Activated CD4-positive, alpha-beta T cell treated with anti-CD3 and anti-CD28 coated beads for 36 hours (primary cell): ENCODE measurements around the gene ERMP1. TPM values are rescaled to one million over a fixed set of nuclear protein-coding genes. Genes with fewer than 3 reads are reported as not detected.
"Not testable (repeated sequence)": the region's sequence is repeated elsewhere in the genome, so short reads cannot be mapped to it uniquely, and the experiment has no call there.

Experiments
- ATAC-seq: fragments of 200-7000 bp; cut with Tn5 transposase; one replicate; pipeline ENCODE4 v1.10.0; 2021; ENCODE audit warnings: mild to moderate bottlenecking, moderate library complexity
- CTCF ChIA-PET: fragments of 350-600 bp; sonication (Branson Sonifier 250); formaldehyde crosslinking; loops from one replicate; lab custom pipeline; 2021; ENCODE audit warnings: antibody characterized with exemption; lab: Charles Lee
- POLR2A ChIA-PET: fragments of 350-600 bp; sonication (Branson Sonifier 250); formaldehyde crosslinking; loops from one replicate; lab custom pipeline; 2021; ENCODE audit warnings: antibody characterized with exemption, inconsistent platforms; lab: Charles Lee
- DNase-seq: peaks from one replicate; pipeline ENCODE4 v3.0.0-alpha.2; 2020
- H3K27ac Mint-ChIP-seq: one replicate; pipeline ENCODE4 v1.8.0; 2021; ENCODE audit warnings: mixed read lengths
- H3K27me3 Mint-ChIP-seq: one replicate; pipeline ENCODE4 v1.8.0; 2021; ENCODE audit warnings: mixed read lengths
- H3K36me3 Mint-ChIP-seq: one replicate; pipeline ENCODE4 v1.8.0; 2021; ENCODE audit warnings: low read depth, mixed read lengths
- H3K4me1 Mint-ChIP-seq: one replicate; pipeline ENCODE4 v1.8.0; 2021; ENCODE audit warnings: mixed read lengths
- H3K4me3 Mint-ChIP-seq: one replicate; pipeline ENCODE4 v1.8.0; 2021; ENCODE audit warnings: mild to moderate bottlenecking, moderate library complexity, mixed read lengths
- H3K9me3 Mint-ChIP-seq: one replicate; pipeline ENCODE4 v1.8.0; 2021; ENCODE audit warnings: low read depth, mixed read lengths
- intact Hi-C, 2 experiments: fragments of 100-400 bp; cut with DNase I in 1 of 2; cut with micrococcal nuclease in 1 of 2; formaldehyde crosslinking; loops; one replicate each; pipeline versions ENCODE4 v1.14.2 to v1.15.1; 2022 to 2024; cut with DNase I, micrococcal nuclease
- total RNA-seq, 2 experiments: library from RNA; stranded (reverse); gene quantifications; one replicate each; pipeline ENCODE4 v1.2.3, GENCODE V29; 2021

The ERMP1 gene, protein sequence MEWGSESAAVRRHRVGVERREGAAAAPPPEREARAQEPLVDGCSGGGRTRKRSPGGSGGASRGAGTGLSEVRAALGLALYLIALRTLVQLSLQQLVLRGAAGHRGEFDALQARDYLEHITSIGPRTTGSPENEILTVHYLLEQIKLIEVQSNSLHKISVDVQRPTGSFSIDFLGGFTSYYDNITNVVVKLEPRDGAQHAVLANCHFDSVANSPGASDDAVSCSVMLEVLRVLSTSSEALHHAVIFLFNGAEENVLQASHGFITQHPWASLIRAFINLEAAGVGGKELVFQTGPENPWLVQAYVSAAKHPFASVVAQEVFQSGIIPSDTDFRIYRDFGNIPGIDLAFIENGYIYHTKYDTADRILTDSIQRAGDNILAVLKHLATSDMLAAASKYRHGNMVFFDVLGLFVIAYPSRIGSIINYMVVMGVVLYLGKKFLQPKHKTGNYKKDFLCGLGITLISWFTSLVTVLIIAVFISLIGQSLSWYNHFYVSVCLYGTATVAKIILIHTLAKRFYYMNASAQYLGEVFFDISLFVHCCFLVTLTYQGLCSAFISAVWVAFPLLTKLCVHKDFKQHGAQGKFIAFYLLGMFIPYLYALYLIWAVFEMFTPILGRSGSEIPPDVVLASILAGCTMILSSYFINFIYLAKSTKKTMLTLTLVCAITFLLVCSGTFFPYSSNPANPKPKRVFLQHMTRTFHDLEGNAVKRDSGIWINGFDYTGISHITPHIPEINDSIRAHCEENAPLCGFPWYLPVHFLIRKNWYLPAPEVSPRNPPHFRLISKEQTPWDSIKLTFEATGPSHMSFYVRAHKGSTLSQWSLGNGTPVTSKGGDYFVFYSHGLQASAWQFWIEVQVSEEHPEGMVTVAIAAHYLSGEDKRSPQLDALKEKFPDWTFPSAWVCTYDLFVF
- 10 to 100 TPM; 13.3 to 13.9 TPM for total RNA-seq

DNA sequence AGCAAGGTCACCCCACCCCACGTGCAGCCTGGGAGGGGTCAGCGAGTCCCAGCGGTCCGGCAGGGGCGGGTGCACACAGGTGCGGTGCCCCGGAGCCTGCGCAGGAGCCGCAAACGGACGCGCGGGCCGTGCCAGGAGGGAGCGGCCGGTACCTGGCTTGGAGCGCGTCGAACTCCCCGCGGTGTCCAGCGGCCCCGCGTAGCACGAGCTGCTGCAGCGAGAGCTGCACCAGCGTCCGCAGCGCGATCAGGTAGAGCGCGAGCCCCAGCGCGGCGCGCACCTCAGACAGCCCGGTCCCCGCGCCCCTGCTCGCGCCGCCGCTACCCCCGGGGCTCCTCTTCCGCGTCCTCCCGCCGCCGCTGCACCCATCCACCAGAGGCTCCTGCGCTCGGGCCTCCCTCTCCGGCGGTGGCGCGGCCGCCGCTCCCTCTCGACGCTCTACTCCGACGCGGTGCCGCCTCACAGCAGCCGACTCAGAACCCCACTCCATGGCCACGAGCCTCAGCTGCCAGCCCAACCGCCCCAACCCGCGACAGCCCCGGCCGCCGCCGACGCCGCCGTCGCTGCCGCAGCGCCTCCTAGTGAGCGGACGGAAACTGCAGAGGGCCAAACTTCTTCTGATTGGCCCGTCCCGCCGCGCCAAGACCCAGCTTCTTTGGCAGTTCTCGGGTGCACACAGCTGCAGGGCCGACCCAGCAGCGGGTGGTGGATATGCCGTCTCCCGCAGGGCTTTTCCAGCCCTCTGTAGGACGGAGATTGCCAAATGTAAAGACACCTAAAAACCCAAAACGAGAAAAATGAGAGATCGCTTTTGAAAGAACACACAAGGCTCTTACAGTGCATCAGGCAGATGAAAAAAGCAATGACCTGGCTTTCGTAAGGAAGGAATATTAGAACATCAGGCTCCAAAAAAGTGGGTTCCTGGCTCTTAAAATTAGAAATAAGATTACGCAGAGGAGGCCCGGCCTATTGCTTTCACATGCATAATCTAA is at the start of gene ERMP1:
TSS of gene ERMP1 (minus strand) at position 580 of the 992 bp plus-strand sequence. CDS start at position 490, 90 bp downstream.
- H3K27me3 Mint-ChIP-seq = no peaks in the 10 kb centered on the region
- ChIA-PET POLR2A (interaction anchor here (0.9 kb wide), 1 partner anchor 9 kb away, joined by 3 read pairs; no protein-coding TSS in a partner anchor), CTCF (interaction anchor here (0.6 to 3.2 kb wide), 30 partner anchors 9 to 392 kb away, joined by 3 to 24 read pairs (median 4); no protein-coding TSS in a partner anchor)
- ATAC-seq (peak; percentile 88), DNase-seq (peak; percentile 94)
- H3K36me3 Mint-ChIP-seq = peaks cover 9% of the 10 kb centered on the region
- peak within 1 kb of the TSS; percentile 91 for H3K4me3 Mint-ChIP-seq
- no peaks in the 10 kb centered on the region for H3K9me3 Mint-ChIP-seq
- peak within 1 kb of the TSS; percentile 84 for H3K27ac Mint-ChIP-seq
- intact Hi-C loops = loop anchor here (1.0 to 10.0 kb wide), 10 partner anchors 18 to 922 kb away; partner anchors contain the start of genes KDM4C (in 1 of the 2), PLGRKT (in 1 of the 2) and RIC1 (in 1 of the 2)
- peaks cover 48% of the 10 kb centered on the region for H3K4me1 Mint-ChIP-seq

DNA sequence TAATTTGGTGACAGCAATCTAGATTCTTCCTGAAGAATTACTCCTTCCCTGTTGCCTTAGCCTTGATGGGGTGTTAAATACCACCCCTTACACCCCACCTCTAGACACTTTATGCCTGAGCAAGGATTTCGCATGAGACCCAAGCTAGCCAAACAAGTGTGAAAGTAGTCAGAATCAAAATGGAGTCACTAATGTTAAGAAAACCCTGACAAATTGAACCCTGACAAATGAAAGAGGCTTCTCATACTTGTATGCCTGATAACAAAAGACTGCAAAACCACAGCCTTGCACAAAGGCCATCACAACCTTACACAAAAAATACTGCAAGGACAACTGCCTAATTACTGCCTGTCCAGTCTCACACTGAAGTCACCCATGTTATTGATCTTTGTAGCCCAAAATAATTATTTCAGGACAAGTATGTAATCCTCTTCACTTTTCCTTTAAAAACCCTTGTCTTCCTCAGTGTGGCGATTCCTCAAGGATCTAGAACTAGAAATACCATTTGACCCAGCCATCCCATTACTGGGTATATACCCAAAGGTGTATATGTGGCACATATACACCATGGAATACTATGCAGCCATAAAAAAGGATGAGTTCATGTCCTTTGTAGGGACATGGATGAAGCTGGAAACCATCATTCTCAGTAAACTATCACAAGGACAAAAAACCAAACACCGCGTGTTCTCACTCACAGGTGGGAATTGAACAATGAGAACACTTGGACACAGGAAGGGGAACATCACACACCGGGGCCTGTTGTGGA is 49.5 kb upstream of the ERMP1 start:
- H3K36me3 Mint-ChIP-seq, ATAC-seq, POLR2A ChIA-PET, CTCF ChIA-PET, intact Hi-C loops, H3K27me3 Mint-ChIP-seq, H3K4me3 Mint-ChIP-seq, DNase-seq, H3K4me1 Mint-ChIP-seq, H3K9me3 Mint-ChIP-seq, H3K27ac Mint-ChIP-seq: not testable (repeated sequence)

DNA sequence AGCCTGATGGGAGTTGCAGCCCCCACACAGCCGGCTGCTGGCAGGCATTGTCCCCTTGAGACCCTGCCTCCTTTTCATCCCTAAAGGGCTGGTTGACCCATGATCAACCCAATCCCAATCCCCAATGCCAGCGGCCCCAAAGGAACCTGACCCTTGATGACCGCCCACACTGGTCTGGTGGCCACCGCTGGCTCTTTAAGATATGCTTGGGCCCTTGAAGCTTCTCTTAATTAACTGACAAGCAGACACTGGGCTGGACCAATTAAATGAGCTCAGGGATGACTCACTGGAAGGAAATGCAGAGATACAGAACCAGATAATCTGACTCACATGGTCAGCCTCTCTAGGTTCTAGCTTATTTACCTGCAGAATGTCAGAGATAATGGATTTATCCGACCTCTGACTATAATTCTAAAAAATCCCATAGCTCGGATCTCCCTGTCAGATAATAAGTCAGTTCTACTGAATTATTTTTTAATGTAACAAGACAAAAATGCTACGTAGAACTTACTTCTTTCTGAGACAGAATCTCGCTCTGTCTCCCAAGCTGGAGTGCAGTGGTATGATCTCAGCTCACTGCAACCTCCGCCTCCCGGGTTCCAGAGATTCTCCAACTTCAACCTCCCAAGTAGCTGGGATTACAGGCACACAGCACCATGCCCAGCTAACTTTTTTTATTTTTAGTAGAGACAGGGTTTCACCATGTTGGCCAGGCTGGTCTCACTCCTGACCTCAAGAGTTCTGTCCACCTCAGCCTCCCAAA is 46.7 kb upstream of the ERMP1 start:
- no peaks in the 10 kb centered on the region for H3K36me3 Mint-ChIP-seq
- peak; percentile 61 for ATAC-seq
- no peak overlapping the region for H3K27ac Mint-ChIP-seq
- POLR2A ChIA-PET = no interaction called here
- H3K4me1 Mint-ChIP-seq = no peaks in the 10 kb centered on the region
- intact Hi-C loops = no loop called here
- CTCF ChIA-PET = interaction anchor here (0.9 to 1.2 kb wide), 4 partner anchors 12 to 174 kb away, joined by 3 to 4 read pairs (median 3); no protein-coding TSS in a partner anchor
- no peaks in the 10 kb centered on the region for H3K9me3 Mint-ChIP-seq
- no peaks in the 10 kb centered on the region for H3K27me3 Mint-ChIP-seq
- no peak overlapping the region for H3K4me3 Mint-ChIP-seq
- DNase-seq = no peak

DNA sequence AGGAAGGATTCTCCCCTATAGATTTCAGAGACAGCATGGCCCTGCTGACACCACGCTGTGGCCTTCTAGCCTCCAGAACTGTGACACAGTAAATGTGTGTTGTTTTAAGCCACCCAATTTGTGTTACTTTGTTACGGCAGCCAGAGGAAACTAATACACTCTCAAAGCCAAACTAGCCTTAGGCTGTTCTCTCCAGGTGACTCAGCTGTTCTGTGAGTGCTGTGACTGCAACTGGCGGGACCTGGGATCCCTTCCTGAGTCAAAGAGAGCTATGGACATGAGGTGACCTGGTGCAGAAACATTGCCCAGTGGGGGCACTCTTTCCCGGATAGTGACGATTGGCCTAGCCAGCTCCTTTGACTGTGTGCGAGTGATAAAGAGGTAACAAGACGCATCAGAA is 43.8 kb upstream of the ERMP1 start:
- Mint-ChIP-seq H3K27me3 (no peaks in the 10 kb centered on the region), H3K36me3 (no peaks in the 10 kb centered on the region), H3K4me3 (no peak overlapping the region), H3K4me1 (no peaks in the 10 kb centered on the region), H3K9me3 (no peaks in the 10 kb centered on the region), H3K27ac (no peak overlapping the region)
- ATAC-seq = no peak
- intact Hi-C loops = no loop called here
- no peak for DNase-seq
- ChIA-PET POLR2A (no interaction called here), CTCF (no interaction called here)

DNA sequence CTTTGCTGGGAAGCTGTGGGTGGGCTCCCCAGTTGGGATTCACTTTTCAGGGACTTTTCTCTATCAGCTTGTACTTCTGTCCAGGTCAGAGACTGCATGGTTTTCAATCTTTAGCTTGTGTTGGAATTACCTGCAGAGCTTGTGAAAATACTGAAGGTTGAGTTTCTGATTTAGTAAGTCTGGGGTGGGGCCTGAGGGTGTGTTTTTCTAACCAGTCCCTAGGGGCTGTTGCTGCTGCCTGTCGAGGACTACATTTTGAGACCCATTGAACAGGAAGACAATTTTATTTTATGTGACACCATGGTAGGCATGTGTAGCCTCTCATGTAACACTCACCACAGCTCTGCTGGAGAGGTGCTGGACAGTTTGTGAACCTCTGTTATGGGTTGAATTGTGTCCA is 43.1 kb upstream of the ERMP1 start:
- H3K4me3 Mint-ChIP-seq = no peak overlapping the region
- CTCF ChIA-PET = no interaction called here
- ATAC-seq (no peak), DNase-seq (no peak)
- intact Hi-C loops = no loop called here
- no peaks in the 10 kb centered on the region for H3K36me3 Mint-ChIP-seq
- POLR2A ChIA-PET = no interaction called here
- no peaks in the 10 kb centered on the region for H3K9me3 Mint-ChIP-seq
- no peak overlapping the region for H3K27ac Mint-ChIP-seq
- no peaks in the 10 kb centered on the region for H3K27me3 Mint-ChIP-seq
- H3K4me1 Mint-ChIP-seq = no peaks in the 10 kb centered on the region

DNA sequence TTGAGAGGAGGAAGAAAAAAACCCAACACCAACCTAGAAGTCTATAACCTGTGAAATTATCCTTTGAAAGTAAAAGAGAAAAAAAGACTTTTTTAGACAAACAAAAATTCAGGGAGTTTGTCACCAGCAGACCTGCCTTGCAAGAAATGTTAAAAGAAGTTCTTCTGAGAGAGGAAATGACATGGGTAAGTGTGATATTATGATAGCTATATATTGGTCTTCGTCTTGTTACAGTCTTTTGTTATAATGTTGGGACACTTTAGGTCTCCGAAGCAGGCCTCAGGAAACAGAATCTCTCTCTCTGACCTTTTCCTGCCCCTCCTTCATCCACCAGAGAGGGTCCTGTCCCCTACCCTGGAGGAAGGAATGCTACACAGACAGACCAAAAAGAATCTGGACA is 41.1 kb upstream of the ERMP1 start:
- no peak for ATAC-seq
- Mint-ChIP-seq H3K9me3 (no peaks in the 10 kb centered on the region), H3K4me1 (peaks cover 4% of the 10 kb centered on the region), H3K27ac (no peak overlapping the region), H3K4me3 (no peak overlapping the region), H3K36me3 (no peaks in the 10 kb centered on the region), H3K27me3 (no peaks in the 10 kb centered on the region)
- DNase-seq = no peak
- ChIA-PET POLR2A (no interaction called here), CTCF (interaction anchor here (0.7 to 1.7 kb wide), 4 partner anchors 12 to 1497 kb away, joined by 3 to 4 read pairs (median 3); no protein-coding TSS in a partner anchor)
- intact Hi-C loops = no loop called here

DNA sequence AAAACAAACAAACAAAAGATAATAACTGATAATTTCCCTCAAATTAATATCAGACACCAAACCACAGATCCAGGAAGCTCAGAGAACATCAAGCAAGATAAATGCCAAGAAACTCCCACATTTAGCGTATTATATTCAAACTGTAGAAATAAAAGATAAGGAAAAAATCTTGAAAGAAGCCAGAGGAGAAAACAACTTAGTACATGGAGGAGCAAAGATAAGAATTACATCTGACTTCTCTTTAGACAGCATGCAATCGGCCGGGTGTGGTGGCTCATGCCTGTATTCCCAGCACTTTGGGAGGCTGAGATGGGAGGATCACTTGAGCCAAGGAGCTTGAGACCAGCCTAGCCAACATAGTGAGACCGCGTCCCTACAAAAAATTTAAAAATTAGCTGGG is 40.5 kb upstream of the ERMP1 start:
- Mint-ChIP-seq H3K27me3 (no peaks in the 10 kb centered on the region), H3K36me3 (no peaks in the 10 kb centered on the region), H3K9me3 (no peaks in the 10 kb centered on the region), H3K4me3 (no peak overlapping the region), H3K4me1 (peaks cover 4% of the 10 kb centered on the region), H3K27ac (no peak overlapping the region)
- intact Hi-C loops = no loop called here
- ChIA-PET POLR2A (no interaction called here), CTCF (interaction anchor here (1.4 to 1.7 kb wide), 2 partner anchors 11 to 181 kb away, joined by 3 to 4 read pairs; no protein-coding TSS in a partner anchor)
- ATAC-seq (no peak), DNase-seq (no peak)

DNA sequence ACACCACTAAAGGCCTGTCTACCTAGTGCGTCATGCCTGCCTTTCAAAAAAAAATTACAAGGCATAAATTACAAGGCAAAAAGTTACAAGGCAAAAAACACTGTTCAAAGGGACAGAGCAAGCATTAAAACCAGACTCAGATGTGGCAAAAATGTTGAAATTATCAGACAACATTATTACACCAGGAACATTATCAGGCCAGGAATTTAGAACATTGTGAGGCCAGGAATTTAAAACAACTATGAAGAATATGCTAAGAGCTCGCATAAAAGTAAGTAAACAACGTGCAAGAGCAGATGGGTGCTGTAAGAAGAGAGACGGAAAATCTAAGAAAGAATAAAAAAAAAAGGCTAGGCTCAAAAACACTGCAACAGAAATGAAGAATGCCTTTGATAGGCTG is 39.6 kb upstream of the ERMP1 start:
- Mint-ChIP-seq H3K36me3 (no peaks in the 10 kb centered on the region), H3K9me3 (no peaks in the 10 kb centered on the region), H3K27ac (no peak overlapping the region), H3K4me3 (no peak overlapping the region), H3K27me3 (no peaks in the 10 kb centered on the region), H3K4me1 (peaks cover 4% of the 10 kb centered on the region)
- POLR2A ChIA-PET = interaction anchor here (0.5 kb wide), 1 partner anchor 67 kb away, joined by 3 read pairs; no protein-coding TSS in a partner anchor
- ATAC-seq = no peak
- intact Hi-C loops = no loop called here
- DNase-seq = no peak
- CTCF ChIA-PET = interaction anchor here (0.8 kb wide), 1 partner anchor 13 kb away, joined by 4 read pairs; no protein-coding TSS in a partner anchor

DNA sequence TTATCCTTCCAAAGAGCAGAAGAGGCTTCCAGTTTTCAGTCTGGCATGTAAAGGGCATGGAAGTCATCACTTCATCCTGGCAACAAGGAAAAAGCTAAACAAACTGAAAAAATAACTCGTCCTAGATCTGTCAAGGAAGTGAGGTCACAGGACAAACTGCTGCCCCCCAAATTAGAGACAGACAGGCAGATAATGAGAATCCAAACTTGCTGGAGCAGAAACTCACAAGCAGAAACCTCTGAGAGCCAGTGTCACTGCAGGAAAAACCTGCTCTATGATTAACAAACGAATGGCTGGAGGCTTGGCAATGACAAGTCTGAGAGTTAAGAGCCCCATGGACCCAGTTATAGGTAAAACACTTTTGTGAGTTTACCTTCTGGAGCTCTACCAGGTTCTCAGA is 38.9 kb upstream of the ERMP1 start:
- no peak overlapping the region for H3K4me3 Mint-ChIP-seq
- intact Hi-C loops = no loop called here
- H3K9me3 Mint-ChIP-seq = no peaks in the 10 kb centered on the region
- H3K4me1 Mint-ChIP-seq = peaks cover 4% of the 10 kb centered on the region
- CTCF ChIA-PET = interaction anchor here (0.8 kb wide), 1 partner anchor 14 kb away, joined by 4 read pairs; no protein-coding TSS in a partner anchor
- no peak overlapping the region for H3K27ac Mint-ChIP-seq
- no peak for DNase-seq
- no peak for ATAC-seq
- H3K27me3 Mint-ChIP-seq = no peaks in the 10 kb centered on the region
- POLR2A ChIA-PET = no interaction called here
- H3K36me3 Mint-ChIP-seq = no peaks in the 10 kb centered on the region
